Measurements from ENCODE around the gene CFAP77. TPM values are rescaled to one million over a fixed set of nuclear protein-coding genes. Genes with fewer than 3 reads are reported as not detected.

Gene CFAP77
- total RNA-seq, 1 donor from 2014 or later = not detected

- FAIRE-seq = no peak
- H3K27me3 ChIP-seq (ENCODE audit: control insufficient read depth, insufficient read depth, low read length) = peaks cover 10% of the 10 kb centered on the region
Observed at GRCh38 chr9:132489536-132489935, 79.5 kb downstream of the CFAP77 start.

DNA sequence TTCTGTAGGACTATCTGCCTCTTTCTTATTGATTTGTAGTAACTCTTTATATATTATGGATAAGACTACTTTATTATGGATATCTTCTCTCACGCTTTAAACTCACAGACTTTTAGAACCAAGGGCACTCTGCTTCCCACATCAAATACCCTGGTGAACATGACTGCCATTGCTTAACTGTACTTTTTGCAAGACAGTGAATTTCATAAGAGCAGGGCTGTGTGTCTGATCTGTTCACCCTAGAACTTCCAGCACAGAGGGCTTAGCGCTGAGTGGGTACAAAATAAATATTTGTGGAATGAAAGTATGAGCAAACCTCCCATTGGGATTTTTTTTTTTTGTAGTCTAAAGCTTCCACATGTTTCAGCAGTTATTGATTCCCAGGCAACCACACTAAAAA, 84.8 kb downstream of the CFAP77 start:
- FAIRE-seq (no peak), DNase-seq (ENCODE audit: low read depth) (no peak)
- H3K36me3 ChIP-seq (ENCODE audit: control insufficient read depth, insufficient read depth, low read length) = no peaks in the 10 kb centered on the region
- no peak overlapping the region for H3K4me3 ChIP-seq (ENCODE audit: low read depth, low read length)
- TF ChIP-seq CTCF (IDR thresholded peaks at IDR 0.05; ENCODE audit: insufficient read depth, low read length, severe bottlenecking) = no peak
- peaks cover 2% of the 10 kb centered on the region for H3K27me3 ChIP-seq (ENCODE audit: control insufficient read depth, insufficient read depth, low read length)

More at GRCh38 chr9:132489536-132489935, 79.5 kb downstream of the CFAP77 start:
- no peak for DNase-seq (ENCODE audit: low read depth)
- no peak overlapping the region for H3K4me3 ChIP-seq (ENCODE audit: low read depth, low read length)
- H3K36me3 ChIP-seq (ENCODE audit: control insufficient read depth, insufficient read depth, low read length) = no peaks in the 10 kb centered on the region
- TF ChIP-seq CTCF (IDR thresholded peaks at IDR 0.05; ENCODE audit: insufficient read depth, low read length, severe bottlenecking) = no peak

- DNase-seq (ENCODE audit: low read depth) = no peak
Observed at GRCh38 chr9:132497731-132498130, 87.7 kb downstream of the CFAP77 start.

DNA sequence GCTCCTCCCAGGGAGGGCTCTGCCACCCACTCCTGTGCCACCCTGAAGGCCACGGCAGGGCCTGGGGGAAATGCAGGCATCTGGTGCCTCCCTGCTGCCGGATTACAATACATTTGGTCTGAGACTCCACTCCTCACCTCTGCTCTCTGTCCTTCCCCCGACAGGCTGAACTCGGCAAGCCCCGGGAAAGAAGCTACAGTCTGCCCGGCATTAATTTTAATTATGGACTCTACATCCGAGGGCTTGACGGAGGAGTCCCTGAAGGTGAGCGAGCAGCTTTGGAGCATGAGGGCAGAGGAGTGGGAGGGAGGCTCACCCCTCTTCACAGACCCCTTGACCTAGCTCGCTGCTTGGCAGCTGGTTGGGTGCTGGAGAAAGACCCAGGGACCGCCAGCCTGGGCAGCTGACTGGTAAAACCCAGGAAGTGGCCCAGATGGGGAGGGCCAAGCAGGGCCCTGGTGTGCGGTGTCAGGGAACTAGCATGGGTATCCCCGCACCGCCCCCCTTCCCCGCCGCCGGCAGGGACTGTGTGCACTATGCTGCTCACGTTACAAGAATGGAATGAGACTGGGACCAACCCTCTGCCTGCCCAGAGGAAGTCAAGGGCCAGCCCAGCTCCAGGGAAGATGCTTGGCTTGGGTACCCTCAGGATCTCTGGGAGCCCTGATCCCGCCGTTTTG, 88.7 kb downstream of the CFAP77 start:
- TF ChIP-seq CTCF (IDR thresholded peaks at IDR 0.05; ENCODE audit: insufficient read depth, low read length, severe bottlenecking) = no peak
- no peak for FAIRE-seq
- no peaks in the 10 kb centered on the region for H3K36me3 ChIP-seq (ENCODE audit: control insufficient read depth, insufficient read depth, low read length)
- H3K4me3 ChIP-seq (ENCODE audit: low read depth, low read length) = no peak overlapping the region
- DNase-seq (ENCODE audit: low read depth) = no peak
- no peaks in the 10 kb centered on the region for H3K27me3 ChIP-seq (ENCODE audit: control insufficient read depth, insufficient read depth, low read length)

More at GRCh38 chr9:132497731-132498130, 87.7 kb downstream of the CFAP77 start:
- H3K4me3 ChIP-seq (ENCODE audit: low read depth, low read length) = no peak overlapping the region
- TF ChIP-seq CTCF (IDR thresholded peaks at IDR 0.05; ENCODE audit: insufficient read depth, low read length, severe bottlenecking) = no peak
- no peaks in the 10 kb centered on the region for H3K27me3 ChIP-seq (ENCODE audit: control insufficient read depth, insufficient read depth, low read length)
- no peaks in the 10 kb centered on the region for H3K36me3 ChIP-seq (ENCODE audit: control insufficient read depth, insufficient read depth, low read length)
- no peak for FAIRE-seq

DNA sequence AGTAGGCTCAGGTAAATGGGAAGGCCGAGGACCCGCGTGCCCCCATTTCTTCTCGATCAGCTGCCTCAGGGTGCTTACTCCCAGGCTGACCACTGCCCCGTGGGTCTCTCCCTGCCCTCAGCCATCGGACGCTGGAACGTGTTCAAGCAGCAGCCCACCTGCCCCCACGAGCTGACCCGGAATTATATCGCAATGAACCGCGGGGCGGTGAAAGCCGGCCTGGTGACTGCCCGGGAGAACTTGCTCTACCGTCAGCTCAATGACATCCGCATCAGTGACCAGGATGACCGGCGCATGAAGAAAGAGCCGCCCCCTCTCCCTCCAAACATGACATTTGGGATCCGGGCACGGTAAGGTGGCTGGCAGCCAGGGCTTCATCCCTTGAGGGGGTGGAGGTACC, 89.2 kb downstream of the CFAP77 start:
- H3K27me3 ChIP-seq (ENCODE audit: control insufficient read depth, insufficient read depth, low read length) = no peaks in the 10 kb centered on the region
- FAIRE-seq (no peak), DNase-seq (ENCODE audit: low read depth) (no peak)
- H3K4me3 ChIP-seq (ENCODE audit: low read depth, low read length) = no peak overlapping the region
- TF ChIP-seq CTCF (IDR thresholded peaks at IDR 0.05; ENCODE audit: insufficient read depth, low read length, severe bottlenecking) = no peak
- no peaks in the 10 kb centered on the region for H3K36me3 ChIP-seq (ENCODE audit: control insufficient read depth, insufficient read depth, low read length)

DNA sequence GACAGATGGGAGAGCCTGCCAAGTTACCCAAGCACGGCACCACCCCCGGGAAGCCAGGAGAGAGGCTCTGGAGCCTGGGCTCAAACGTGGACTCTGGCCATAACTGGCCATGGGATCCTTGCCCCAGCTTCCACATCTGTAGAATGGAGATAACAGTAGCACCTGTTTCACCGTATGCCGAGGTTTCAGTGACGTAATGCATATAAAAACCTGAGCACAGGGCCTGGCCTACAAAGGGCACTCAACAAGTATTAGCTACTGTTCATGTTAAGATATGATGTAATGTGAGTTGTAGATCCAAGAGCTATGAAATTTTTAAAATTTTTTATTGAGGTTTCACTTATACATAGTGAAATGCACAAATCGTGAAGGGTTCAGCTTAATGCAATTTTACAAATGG, 90.2 kb downstream of the CFAP77 start:
- DNase-seq (ENCODE audit: low read depth) = no peak
- Histone ChIP-seq H3K36me3 (ENCODE audit: control insufficient read depth, insufficient read depth, low read length) (no peaks in the 10 kb centered on the region), H3K27me3 (ENCODE audit: control insufficient read depth, insufficient read depth, low read length) (no peaks in the 10 kb centered on the region), H3K4me3 (ENCODE audit: low read depth, low read length) (no peak overlapping the region)
- no peak for TF ChIP-seq CTCF (IDR thresholded peaks at IDR 0.05; ENCODE audit: insufficient read depth, low read length, severe bottlenecking)
- FAIRE-seq = no peak

All from bronchial epithelial cell (primary cell).